GM23338 (cell line): Measurements from ENCODE around the gene KIAA1614. TPM values are rescaled to one million over a fixed set of nuclear protein-coding genes. Genes with fewer than 3 reads are reported as not detected.

Source experiments
- ATAC-seq: fragments of 200-7000 bp; cut with Tn5 transposase; 3 replicates; pipeline ENCODE4 v1.9.1; 2020
- DNase-seq: peaks from one replicate; pipeline ENCODE4 v3.0.0-alpha.2; 2015; ENCODE audit warnings: low spot score
- H2AFZ ChIP-seq: fragments of 200-600 bp; sonication (generic); 2 replicates; pipeline ENCODE4 v1.8.0; 2016; ENCODE audit warnings: antibody characterized with exemption, mild to moderate bottlenecking, moderate library complexity
- H3F3A ChIP-seq: fragments of 200-600 bp; sonication (generic); replicated peaks from 2 replicates; pipeline ENCODE4 v1.8.0; 2017; ENCODE audit warnings: antibody characterized with exemption, mixed run types, low read depth
- H3K27ac ChIP-seq: fragments of 200-600 bp; sonication (generic); 2 replicates; pipeline ENCODE4 v1.6.1; 2016; ENCODE audit warnings: low read depth
- H3K27me3 ChIP-seq: fragments of 200-600 bp; sonication (generic); 2 replicates; pipeline ENCODE4 v1.8.0; 2016; ENCODE audit warnings: mild to moderate bottlenecking, mixed run types, moderate library complexity; ENCODE audit not compliant: insufficient read depth
- H3K36me3 ChIP-seq: fragments of 200-600 bp; sonication (generic); 2 replicates; pipeline ENCODE4 v1.8.0; 2016; ENCODE audit warnings: mild to moderate bottlenecking; ENCODE audit not compliant: insufficient read depth
- H3K4me1 ChIP-seq: fragments of 200-600 bp; sonication (generic); 2 replicates; pipeline ENCODE4 v1.8.0; 2016; ENCODE audit warnings: mild to moderate bottlenecking, moderate library complexity; ENCODE audit not compliant: insufficient read depth
- H3K4me2 ChIP-seq: fragments of 200-600 bp; sonication (generic); 2 replicates; pipeline ENCODE4 v1.7.1; 2017; ENCODE audit warnings: mixed run types
- H3K4me3 ChIP-seq: fragments of 200-600 bp; sonication (generic); 2 replicates; pipeline ENCODE4 v1.6.1; 2016; ENCODE audit warnings: mixed run types
- H3K79me2 ChIP-seq: fragments of 200-600 bp; sonication (generic); replicated peaks from 2 replicates; pipeline ENCODE4 v1.8.0; 2017; ENCODE audit warnings: mild to moderate bottlenecking; ENCODE audit not compliant: insufficient read depth
- H3K9me2 ChIP-seq: fragments of 200-600 bp; sonication (generic); 2 replicates; pipeline ENCODE4 v1.8.0; 2017; ENCODE audit not compliant: insufficient read depth
- H4K20me1 ChIP-seq: fragments of 200-600 bp; sonication (generic); replicated peaks from 2 replicates; pipeline ENCODE4 v1.8.0; 2017; ENCODE audit warnings: mild to moderate bottlenecking; ENCODE audit not compliant: insufficient read depth
- H3K27ac Mint-ChIP-seq: 2 replicates; pipeline ENCODE4 v1.8.0; 2020; ENCODE audit warnings: inconsistent platforms, mild to moderate bottlenecking, moderate library complexity, mixed read lengths
- H3K27me3 Mint-ChIP-seq: 3 replicates; pipeline ENCODE4 v1.8.0; 2022; ENCODE audit warnings: low read depth, mild to moderate bottlenecking, moderate library complexity, mixed read lengths, inconsistent platforms; ENCODE audit not compliant: insufficient read depth, poor library complexity
- H3K36me3 Mint-ChIP-seq: 3 replicates; pipeline ENCODE4 v1.8.0; 2021; ENCODE audit warnings: low read depth, mild to moderate bottlenecking, inconsistent platforms, moderate library complexity, mixed read lengths
- H3K4me1 Mint-ChIP-seq: 3 replicates; pipeline ENCODE4 v1.8.0; 2020; ENCODE audit warnings: mild to moderate bottlenecking, inconsistent platforms, mixed read lengths
- H3K4me3 Mint-ChIP-seq: 3 replicates; pipeline ENCODE4 v1.8.0; 2021; ENCODE audit warnings: moderate library complexity, mild to moderate bottlenecking, inconsistent platforms, mixed read lengths
- H3K9me3 Mint-ChIP-seq: 3 replicates; pipeline ENCODE4 v1.8.0; 2020; ENCODE audit warnings: moderate library complexity, mild to moderate bottlenecking, inconsistent platforms, mixed read lengths
- CREB1 ChIP-seq: fragments of 250-450 bp; sonication (Bioruptor Pico); IDR thresholded peaks from 2 replicates; pipeline ENCODE4 v1.5.0; 2020; ENCODE audit warnings: low read depth, mild to moderate bottlenecking, moderate library complexity
- EZH2phosphoT487 ChIP-seq: fragments of 200-600 bp; sonication (generic); IDR thresholded peaks from one replicate; pipeline ENCODE4 v1.8.1; 2018; ENCODE audit warnings: antibody characterized with exemption; ENCODE audit not compliant: unreplicated experiment
- NANOG ChIP-seq: IDR thresholded peaks from 2 replicates; pipeline ENCODE4 v1.6.1; 2016; ENCODE audit warnings: antibody characterized with exemption, borderline replicate concordance
- ZNF114 ChIP-seq: fragments of 250-450 bp; sonication (Bioruptor Pico); IDR thresholded peaks from 2 replicates; pipeline ENCODE4 v1.5.0; 2020; ENCODE audit warnings: mild to moderate bottlenecking, moderate library complexity
- ZNF462 ChIP-seq: fragments of 250-450 bp; sonication (Bioruptor Pico); IDR thresholded peaks from 2 replicates; pipeline ENCODE4 v1.5.0; 2020; ENCODE audit warnings: mild to moderate bottlenecking, moderate library complexity
- polyA plus RNA-seq: library from polyadenylated mRNA; unstranded; fragments of >200 nt; fragmentation: Nextera tagmentation; extraction: Ambion mirVana; gene quantifications from 2 replicates; pipeline ENCODE4 v1.2.1, GENCODE V29; 2016
- total RNA-seq: library from RNA; depleted of rRNA; stranded (reverse); fragments of >200 nt; shearing (Covaris generic); gene quantifications from 2 replicates; pipeline ENCODE4 v1.2.3, GENCODE V29; 2014
- TF ChIP-seq, protein P1 (sequence below): IDR thresholded peaks from one replicate; pipeline ENCODE4 v1.6.1; 2018; ENCODE audit warnings: antibody characterized with exemption; ENCODE audit not compliant: unreplicated experiment

Gene KIAA1614
- total and polyA plus RNA-seq, 2 experiments from 2014 or later, result 1.1 to 1.8 TPM

DNA sequence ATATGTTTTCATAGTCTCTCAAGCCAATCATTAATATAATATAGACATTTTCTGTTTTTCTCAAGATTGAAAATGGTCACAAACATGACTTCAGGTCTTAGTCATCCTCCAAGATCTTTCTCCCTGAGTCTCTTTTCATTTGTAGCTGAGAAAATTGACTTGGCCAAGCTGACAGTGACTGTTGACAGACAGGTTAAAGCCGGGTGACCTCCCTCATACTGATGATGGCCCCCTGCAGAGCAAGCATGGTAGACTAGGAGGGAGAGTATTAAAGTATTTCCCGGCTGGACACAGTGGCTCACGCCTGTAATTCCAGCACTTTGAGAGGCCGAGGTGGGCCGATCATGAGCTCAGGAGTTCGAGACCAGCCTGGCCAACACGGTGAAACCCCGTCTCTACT is 6.8 kb upstream of the KIAA1614 start:
- Mint-ChIP-seq H3K36me3 (no peaks in the 10 kb centered on the region), H3K9me3 (no peaks in the 10 kb centered on the region; the same call in 2 of the 3 replicates), H3K27me3 (peaks cover 4% of the 10 kb centered on the region), H3K4me3 (no peak overlapping the region), H3K4me1 (peaks cover 18% of the 10 kb centered on the region; the same call in 2 of the 3 replicates), H3K27ac (no peak overlapping the region)
- H4K20me1 ChIP-seq, result no peaks in the 10 kb centered on the region
- no peaks in the 10 kb centered on the region for H3K79me2 ChIP-seq
- H3K4me3 ChIP-seq, result no peak overlapping the region
- H2AFZ ChIP-seq, result no peak overlapping the region
- no peaks in the 10 kb centered on the region for H3K9me2 ChIP-seq
- DNase-seq (no peak), ATAC-seq (no peak)
- peaks cover under 1% of the 10 kb centered on the region; the same call in 1 of the 2 replicates for H3K27me3 ChIP-seq
- TF ChIP-seq ZNF114 (CRISPR knock-in tag) (no peak), EZH2phosphoT487 (no peak)
- H3F3A ChIP-seq, result no peaks in the 10 kb centered on the region
- H3K4me2 ChIP-seq, result no peak overlapping the region
- H3K27ac ChIP-seq, result no peak overlapping the region
- H3K36me3 ChIP-seq, result no peaks in the 10 kb centered on the region
- H3K4me1 ChIP-seq, result peaks cover 6% of the 10 kb centered on the region; the same call in 1 of the 2 replicates

DNA sequence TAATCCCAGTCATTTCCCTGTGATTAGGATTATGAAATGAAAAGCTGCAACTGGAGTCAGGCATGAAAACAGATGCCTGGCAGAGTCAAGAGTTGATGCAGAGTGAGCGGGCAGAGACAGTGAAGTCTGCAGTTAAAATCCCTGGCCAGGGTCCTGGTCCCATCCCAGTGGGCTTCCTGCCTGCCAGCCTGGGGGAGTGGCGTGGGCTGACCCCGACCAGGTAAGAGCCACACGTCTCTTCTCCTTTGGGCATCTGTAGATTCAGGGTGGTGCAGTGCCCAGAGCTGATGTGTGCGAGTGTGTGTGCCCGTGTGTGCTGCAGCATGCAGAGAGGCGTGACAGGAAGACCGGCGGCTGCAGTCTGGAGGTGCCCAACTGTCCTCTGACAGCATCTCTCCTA is 6.2 kb upstream of the KIAA1614 start:
- H3K79me2 ChIP-seq, result no peaks in the 10 kb centered on the region
- no peak overlapping the region for H2AFZ ChIP-seq
- H3F3A ChIP-seq, result no peaks in the 10 kb centered on the region
- TF ChIP-seq NANOG, result no peak
- TF ChIP-seq CREB1 (CRISPR knock-in tag), result no peak
- TF ChIP-seq, protein P1, sequence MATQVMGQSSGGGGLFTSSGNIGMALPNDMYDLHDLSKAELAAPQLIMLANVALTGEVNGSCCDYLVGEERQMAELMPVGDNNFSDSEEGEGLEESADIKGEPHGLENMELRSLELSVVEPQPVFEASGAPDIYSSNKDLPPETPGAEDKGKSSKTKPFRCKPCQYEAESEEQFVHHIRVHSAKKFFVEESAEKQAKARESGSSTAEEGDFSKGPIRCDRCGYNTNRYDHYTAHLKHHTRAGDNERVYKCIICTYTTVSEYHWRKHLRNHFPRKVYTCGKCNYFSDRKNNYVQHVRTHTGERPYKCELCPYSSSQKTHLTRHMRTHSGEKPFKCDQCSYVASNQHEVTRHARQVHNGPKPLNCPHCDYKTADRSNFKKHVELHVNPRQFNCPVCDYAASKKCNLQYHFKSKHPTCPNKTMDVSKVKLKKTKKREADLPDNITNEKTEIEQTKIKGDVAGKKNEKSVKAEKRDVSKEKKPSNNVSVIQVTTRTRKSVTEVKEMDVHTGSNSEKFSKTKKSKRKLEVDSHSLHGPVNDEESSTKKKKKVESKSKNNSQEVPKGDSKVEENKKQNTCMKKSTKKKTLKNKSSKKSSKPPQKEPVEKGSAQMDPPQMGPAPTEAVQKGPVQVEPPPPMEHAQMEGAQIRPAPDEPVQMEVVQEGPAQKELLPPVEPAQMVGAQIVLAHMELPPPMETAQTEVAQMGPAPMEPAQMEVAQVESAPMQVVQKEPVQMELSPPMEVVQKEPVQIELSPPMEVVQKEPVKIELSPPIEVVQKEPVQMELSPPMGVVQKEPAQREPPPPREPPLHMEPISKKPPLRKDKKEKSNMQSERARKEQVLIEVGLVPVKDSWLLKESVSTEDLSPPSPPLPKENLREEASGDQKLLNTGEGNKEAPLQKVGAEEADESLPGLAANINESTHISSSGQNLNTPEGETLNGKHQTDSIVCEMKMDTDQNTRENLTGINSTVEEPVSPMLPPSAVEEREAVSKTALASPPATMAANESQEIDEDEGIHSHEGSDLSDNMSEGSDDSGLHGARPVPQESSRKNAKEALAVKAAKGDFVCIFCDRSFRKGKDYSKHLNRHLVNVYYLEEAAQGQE, result no peak
- no peak for TF ChIP-seq ZNF114 (CRISPR knock-in tag)
- DNase-seq, result no peak
- no peaks in the 10 kb centered on the region for H3K9me2 ChIP-seq
- no peak overlapping the region for H3K4me3 ChIP-seq
- H3K4me1 ChIP-seq, result peaks cover 6% of the 10 kb centered on the region; the same call in 1 of the 2 replicates
- H3K4me1 Mint-ChIP-seq, result peaks cover 21% of the 10 kb centered on the region; the same call in 2 of the 3 replicates
- no peaks in the 10 kb centered on the region for H3K36me3 Mint-ChIP-seq
- H4K20me1 ChIP-seq, result no peaks in the 10 kb centered on the region
- no peak overlapping the region for H3K4me3 Mint-ChIP-seq
- peaks cover 7% of the 10 kb centered on the region; the same call in 1 of the 2 replicates for H3K27me3 ChIP-seq
- no peak overlapping the region for H3K27ac ChIP-seq
- no peak overlapping the region for H3K27ac Mint-ChIP-seq
- H3K9me3 Mint-ChIP-seq, result no peaks in the 10 kb centered on the region; the same call in 2 of the 3 replicates
- no peaks in the 10 kb centered on the region for H3K36me3 ChIP-seq
- H3K27me3 Mint-ChIP-seq, result peaks cover 10% of the 10 kb centered on the region
- H3K4me2 ChIP-seq, result no peak overlapping the region
- no peak for ATAC-seq

DNA sequence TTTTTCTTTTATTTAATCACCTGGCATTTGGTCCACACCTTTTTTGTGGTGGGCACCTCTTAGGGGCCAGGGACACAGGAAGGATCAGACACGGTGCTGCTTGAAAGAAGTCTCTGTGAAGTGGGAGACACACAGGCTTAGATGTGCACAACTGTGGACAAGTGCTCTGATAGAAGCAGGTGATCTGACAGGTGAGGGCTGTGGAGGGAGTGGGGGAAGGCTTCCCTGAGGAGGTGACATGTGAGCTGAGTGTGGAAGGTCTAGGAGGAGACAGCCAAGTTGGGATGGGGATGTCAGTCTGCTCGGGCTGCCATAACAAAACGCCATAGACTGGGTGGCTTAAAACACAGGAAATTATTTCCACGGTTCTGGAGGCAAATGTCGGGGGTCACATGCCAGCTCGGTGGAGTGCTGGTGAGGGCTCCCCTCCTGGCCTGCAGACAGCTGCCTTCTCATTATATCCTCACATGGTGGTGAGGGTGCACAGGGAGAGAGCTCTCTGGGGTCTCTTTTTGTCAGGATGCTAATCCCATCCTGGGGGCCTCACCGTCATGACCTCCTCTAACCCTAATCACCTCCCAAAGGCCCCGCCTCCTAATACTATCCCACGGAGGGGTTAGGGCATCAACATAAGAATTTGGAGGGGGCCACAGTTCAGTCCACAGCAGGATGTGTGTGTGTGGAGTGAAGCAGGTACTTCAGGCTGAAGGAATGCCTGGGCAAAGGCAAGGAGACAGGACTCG is 5.2 kb upstream of the KIAA1614 start:
- Histone ChIP-seq H3K27me3 (peaks cover 14% of the 10 kb centered on the region; the same call in 1 of the 2 replicates), H3K4me3 (no peak overlapping the region), H3K4me2 (no peak overlapping the region), H2AFZ (no peak overlapping the region), H3K79me2 (no peaks in the 10 kb centered on the region), H3K4me1 (peaks cover 6% of the 10 kb centered on the region; the same call in 1 of the 2 replicates), H3K27ac (no peak overlapping the region), H3K9me2 (no peaks in the 10 kb centered on the region), H3K36me3 (no peaks in the 10 kb centered on the region), H3F3A (no peaks in the 10 kb centered on the region), H4K20me1 (no peaks in the 10 kb centered on the region)
- H3K4me1 Mint-ChIP-seq, result peaks cover 25% of the 10 kb centered on the region; the same call in 2 of the 3 replicates
- H3K27ac Mint-ChIP-seq, result no peak overlapping the region
- no peaks in the 10 kb centered on the region; the same call in 2 of the 3 replicates for H3K9me3 Mint-ChIP-seq
- DNase-seq (no peak), ATAC-seq (no peak)
- H3K4me3 Mint-ChIP-seq, result no peak overlapping the region
- H3K36me3 Mint-ChIP-seq, result no peaks in the 10 kb centered on the region
- H3K27me3 Mint-ChIP-seq, result peaks cover 12% of the 10 kb centered on the region
- no peak for TF ChIP-seq ZNF462 (CRISPR knock-in tag)
